HCT116 (cell line): ENCODE data around the gene THRB. TPM values are rescaled to one million over a fixed set of nuclear protein-coding genes. Genes with fewer than 3 reads are reported as not detected.

Experiments used
- ATAC-seq: fragments of 200-7000 bp; cut with Tn5 transposase; 2 replicates; pipeline ENCODE4 v1.9.1; 2020; ENCODE audit warnings: mild to moderate bottlenecking, moderate library complexity
- BruUV-seq: library from RNA; stranded (reverse); fragments of 400-500 nt; replicated peaks from 2 replicates; lab custom pipeline; 2021; lab: Mats Ljungman, UMichigan
- CTCF ChIA-PET: fragments of 300-600 bp; sonication (Branson Sonifier 250); formaldehyde crosslinking; loops from one replicate; lab custom pipeline; 2021; ENCODE audit warnings: antibody characterized with exemption; lab: Charles Lee
- POLR2A ChIA-PET: fragments of 300-600, 350-600 bp; sonication (Branson Sonifier 250); formaldehyde crosslinking; loops from one replicate; lab custom pipeline; 2021; ENCODE audit warnings: antibody characterized with exemption; lab: Charles Lee
- RAD21 ChIA-PET, 2 experiments: fragments of 300-600 bp; sonication (Branson Sonifier 250); formaldehyde crosslinking; loops; one replicate each; lab custom pipeline; 2023; ENCODE audit warnings: low total read pairs in 2 of 2; ENCODE audit not compliant: uncharacterized antibody in 2 of 2, unreplicated experiment in 2 of 2, low non-redundant PET in 1 of 2; lab: Charles Lee
- DNase-seq: peaks from one replicate; pipeline ENCODE4 v3.0.0-alpha.2; 2010; ENCODE audit warnings: low read depth, low spot score
- H2AFZ ChIP-seq: fragments of 200-600 bp; shearing (Covaris generic), sonication (generic); 2 replicates; pipeline ENCODE4 v1.6.1; 2017; ENCODE audit warnings: low read depth, mixed run types, mixed read lengths, antibody characterized with exemption, low read length; ENCODE audit not compliant: poor library complexity, severe bottlenecking
- H3K27ac ChIP-seq: 2 replicates; pipeline ENCODE4 v1.5.1; 2012; ENCODE audit warnings: low read depth, low read length
- H3K27me3 ChIP-seq: fragments of 200-600 bp; sonication (generic); 2 replicates; pipeline ENCODE4 v1.6.1; 2016; ENCODE audit warnings: mixed run types, low read length, mixed read lengths; ENCODE audit not compliant: insufficient read depth
- H3K36me3 ChIP-seq, 2 experiments: fragments of 200-500 bp in 1 of 2; fragments of 200-600 bp in 1 of 2; sonication (Bioruptor generic) in 1 of 2; sonication (generic) in 1 of 2; 2 replicates each; pipeline versions ENCODE4 v1.5.1 to v1.6.1; 2014 to 2016; ENCODE audit warnings: low read length in 2 of 2, inconsistent platforms in 1 of 2, mixed read lengths in 1 of 2, mixed run types in 1 of 2; ENCODE audit not compliant: insufficient read depth in 2 of 2, control insufficient read depth in 1 of 2
- H3K4me1 ChIP-seq, 2 experiments: fragments of 200-600 bp in 1 of 2; sonication (generic) in 1 of 2; 2 replicates each; pipeline versions ENCODE4 v1.5.1 to v1.6.1; 2012 to 2017; ENCODE audit warnings: low read length in 2 of 2, inconsistent platforms in 1 of 2, mild to moderate bottlenecking in 1 of 2, mixed read lengths in 1 of 2, mixed run types in 1 of 2, moderate library complexity in 1 of 2; ENCODE audit not compliant: insufficient read depth in 2 of 2, control insufficient read depth in 1 of 2
- H3K4me2 ChIP-seq: fragments of 200-600 bp; sonication (generic); 2 replicates; pipeline ENCODE4 v1.6.1; 2017; ENCODE audit warnings: mixed run types, low read length, mixed read lengths
- H3K4me3 ChIP-seq, 2 experiments: fragments of 200-600 bp in 1 of 2; sonication (generic) in 1 of 2; replicated peaks in 1 of 2; 2 replicates each; pipeline ENCODE4 v1.5.1; 2011 to 2016; ENCODE audit warnings: low read length in 2 of 2, control low read depth in 1 of 2, low read depth in 1 of 2, mild to moderate bottlenecking in 1 of 2, mixed read lengths in 1 of 2, mixed run types in 1 of 2
- H3K79me2 ChIP-seq: fragments of 200-600 bp; sonication (generic); 2 replicates; pipeline ENCODE4 v1.6.1; 2017; ENCODE audit warnings: mild to moderate bottlenecking, mixed run types, low read length, moderate library complexity, mixed read lengths; ENCODE audit not compliant: insufficient read depth
- H3K9ac ChIP-seq: fragments of 200-600 bp; sonication (generic); 2 replicates; pipeline ENCODE4 v1.6.1; 2016; ENCODE audit warnings: low read length, mixed read lengths
- H3K9me2 ChIP-seq: fragments of 200-600 bp; sonication (generic), shearing (Covaris generic); 2 replicates; pipeline ENCODE4 v1.6.1; 2017; ENCODE audit warnings: mixed run types, mild to moderate bottlenecking, moderate library complexity; ENCODE audit not compliant: insufficient read depth
- H3K9me3 ChIP-seq, 2 experiments: fragments of 200-500 bp in 1 of 2; fragments of 200-600 bp in 1 of 2; sonication (Bioruptor generic) in 1 of 2; sonication (generic) in 1 of 2; 2 replicates each; pipeline ENCODE4 v1.6.1; 2014 to 2017; ENCODE audit warnings: low read length in 2 of 2, mixed read lengths in 2 of 2, inconsistent platforms in 1 of 2, low read depth in 1 of 2, mild to moderate bottlenecking in 1 of 2, mixed run types in 1 of 2, moderate library complexity in 1 of 2; ENCODE audit not compliant: control insufficient read depth in 1 of 2, insufficient read depth in 1 of 2
- H4K20me1 ChIP-seq: fragments of 200-600 bp; sonication (generic), shearing (Covaris generic); 2 replicates; pipeline ENCODE4 v1.6.1; 2017; ENCODE audit warnings: mixed run types, mild to moderate bottlenecking, moderate library complexity; ENCODE audit not compliant: insufficient read depth
- CEBPB ChIP-seq: IDR thresholded peaks from 2 replicates; pipeline ENCODE4 v1.6.1; 2012; ENCODE audit warnings: low read depth
- EGR1 ChIP-seq: IDR thresholded peaks from 2 replicates; pipeline ENCODE4 v1.6.1; 2012; ENCODE audit warnings: low read depth
- FOSL1 ChIP-seq: IDR thresholded peaks from 2 replicates; pipeline ENCODE4 v1.6.1; 2012; ENCODE audit warnings: low read depth
- POLR2AphosphoS5 ChIP-seq: IDR thresholded peaks from 2 replicates; pipeline ENCODE4 v1.6.1; 2011; ENCODE audit warnings: mild to moderate bottlenecking, low read depth, low read length, moderate library complexity
- SRF ChIP-seq: IDR thresholded peaks from 2 replicates; pipeline ENCODE4 v1.6.1; 2012; ENCODE audit warnings: low read depth
- TCF7L2 ChIP-seq: IDR thresholded peaks from 2 replicates; pipeline ENCODE4 v1.7.0; 2011; ENCODE audit warnings: borderline replicate concordance, inconsistent platforms; ENCODE audit not compliant: insufficient read depth, insufficient read length; ENCODE audit errors: extremely low read depth
- YY1 ChIP-seq: IDR thresholded peaks from 2 replicates; pipeline ENCODE4 v1.6.1; 2011; ENCODE audit warnings: low read length, low read depth, moderate library complexity, mild to moderate bottlenecking; ENCODE audit not compliant: insufficient replicate concordance; ENCODE audit errors: extremely low read depth
- ZFX ChIP-seq: fragments of 450-650 bp; IDR thresholded peaks from 2 replicates; pipeline ENCODE4 v1.6.1; 2017
- ZNF274 ChIP-seq: fragments of 200-500 bp; sonication (Bioruptor generic); IDR thresholded peaks from 2 replicates; pipeline ENCODE4 v1.6.1; 2014; ENCODE audit warnings: mild to moderate bottlenecking, low read depth, low read length, inconsistent platforms
- intact Hi-C: fragments of 100-400 bp; cut with micrococcal nuclease; formaldehyde crosslinking; loops from 2 replicates; pipeline ENCODE4 v1.10.0; 2022
- total RNA-seq: library from RNA; stranded (reverse); gene quantifications from one replicate; pipeline ENCODE4 v1.2.1, GENCODE V29; 2021; ENCODE audit not compliant: unreplicated experiment
- TF ChIP-seq, protein P1 (sequence below): IDR thresholded peaks from 2 replicates; pipeline ENCODE4 v1.6.1; 2012
- TF ChIP-seq, protein P2 (sequence below): IDR thresholded peaks from 2 replicates; pipeline ENCODE4 v1.6.1; 2012; ENCODE audit warnings: low read depth

The THRB gene
- total RNA-seq, 1 experiment from 2014 or later = 2.5 TPM

DNA sequence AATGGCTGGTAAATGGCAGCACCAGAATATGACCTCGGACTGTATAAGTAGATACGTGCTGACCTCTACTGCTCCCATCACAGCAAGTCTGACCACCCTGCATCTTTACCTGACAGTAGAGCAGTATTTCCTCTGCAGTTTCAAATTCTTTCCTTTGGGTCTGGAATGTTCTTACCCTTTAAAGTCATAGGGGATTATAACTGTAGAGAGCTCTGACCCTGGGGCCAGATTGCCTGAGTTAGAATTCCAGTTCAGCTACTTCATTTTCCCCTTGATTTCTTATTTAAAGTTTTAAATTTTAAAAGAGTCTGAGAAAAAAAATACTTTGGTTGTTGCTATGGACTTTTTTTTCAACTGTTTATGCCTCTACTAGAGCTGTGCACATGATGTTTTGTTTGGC is 311.9 kb downstream of the THRB start:
- TF ChIP-seq SRF (no peak), ZNF274 (no peak), FOSL1 (no peak), CEBPB (no peak), TCF7L2 (no peak), EGR1 (no peak), YY1 (no peak), ZFX (no peak), POLR2AphosphoS5 (no peak)
- TF ChIP-seq, protein P1, sequence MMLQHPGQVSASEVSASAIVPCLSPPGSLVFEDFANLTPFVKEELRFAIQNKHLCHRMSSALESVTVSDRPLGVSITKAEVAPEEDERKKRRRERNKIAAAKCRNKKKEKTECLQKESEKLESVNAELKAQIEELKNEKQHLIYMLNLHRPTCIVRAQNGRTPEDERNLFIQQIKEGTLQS = no peak
- TF ChIP-seq, protein P2, sequence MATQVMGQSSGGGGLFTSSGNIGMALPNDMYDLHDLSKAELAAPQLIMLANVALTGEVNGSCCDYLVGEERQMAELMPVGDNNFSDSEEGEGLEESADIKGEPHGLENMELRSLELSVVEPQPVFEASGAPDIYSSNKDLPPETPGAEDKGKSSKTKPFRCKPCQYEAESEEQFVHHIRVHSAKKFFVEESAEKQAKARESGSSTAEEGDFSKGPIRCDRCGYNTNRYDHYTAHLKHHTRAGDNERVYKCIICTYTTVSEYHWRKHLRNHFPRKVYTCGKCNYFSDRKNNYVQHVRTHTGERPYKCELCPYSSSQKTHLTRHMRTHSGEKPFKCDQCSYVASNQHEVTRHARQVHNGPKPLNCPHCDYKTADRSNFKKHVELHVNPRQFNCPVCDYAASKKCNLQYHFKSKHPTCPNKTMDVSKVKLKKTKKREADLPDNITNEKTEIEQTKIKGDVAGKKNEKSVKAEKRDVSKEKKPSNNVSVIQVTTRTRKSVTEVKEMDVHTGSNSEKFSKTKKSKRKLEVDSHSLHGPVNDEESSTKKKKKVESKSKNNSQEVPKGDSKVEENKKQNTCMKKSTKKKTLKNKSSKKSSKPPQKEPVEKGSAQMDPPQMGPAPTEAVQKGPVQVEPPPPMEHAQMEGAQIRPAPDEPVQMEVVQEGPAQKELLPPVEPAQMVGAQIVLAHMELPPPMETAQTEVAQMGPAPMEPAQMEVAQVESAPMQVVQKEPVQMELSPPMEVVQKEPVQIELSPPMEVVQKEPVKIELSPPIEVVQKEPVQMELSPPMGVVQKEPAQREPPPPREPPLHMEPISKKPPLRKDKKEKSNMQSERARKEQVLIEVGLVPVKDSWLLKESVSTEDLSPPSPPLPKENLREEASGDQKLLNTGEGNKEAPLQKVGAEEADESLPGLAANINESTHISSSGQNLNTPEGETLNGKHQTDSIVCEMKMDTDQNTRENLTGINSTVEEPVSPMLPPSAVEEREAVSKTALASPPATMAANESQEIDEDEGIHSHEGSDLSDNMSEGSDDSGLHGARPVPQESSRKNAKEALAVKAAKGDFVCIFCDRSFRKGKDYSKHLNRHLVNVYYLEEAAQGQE = no peak
- H2AFZ ChIP-seq = no peak overlapping the region
- H3K4me1 ChIP-seq = no peaks in the 10 kb centered on the region
- no peaks in the 10 kb centered on the region for H3K27me3 ChIP-seq
- POLR2A ChIA-PET = no interaction called here
- no peak overlapping the region for H3K27ac ChIP-seq
- H3K4me3 ChIP-seq = no peak overlapping the region
- no peaks in the 10 kb centered on the region for H3K9me3 ChIP-seq
- H3K4me2 ChIP-seq = no peak overlapping the region
- no peak overlapping the region for H3K9ac ChIP-seq
- RAD21 ChIA-PET = no interaction called here
- ATAC-seq (no peak), DNase-seq (no peak)
- BruUV-seq = no TSS peak
- H4K20me1 ChIP-seq = no peaks in the 10 kb centered on the region
- CTCF ChIA-PET = no interaction called here
- intact Hi-C loops = no loop called here
- no peaks in the 10 kb centered on the region for H3K9me2 ChIP-seq
- no peaks in the 10 kb centered on the region for H3K36me3 ChIP-seq
- no peaks in the 10 kb centered on the region for H3K79me2 ChIP-seq
